GM19239 (cell line): ENCODE measurements around the gene FZD4.
"Not testable (repeated sequence)": the region's sequence is repeated elsewhere in the genome, so short reads cannot be mapped to it uniquely, and the experiment has no call there.

ENCODE experiments used
- DNase-seq: peaks from one replicate; pipeline ENCODE4 v3.0.0; 2011; ENCODE audit warnings: low spot score; ENCODE audit not compliant: insufficient read length
- FAIRE-seq: peaks from 2 replicates; lab custom pipeline; 2011; peaks lifted over from hg19 to GRCh38; lab: Jason Lieb, UNC

Gene FZD4

GRCh38 chr11:86938900-86939880 is 16.0 kb downstream of the FZD4 start:
- DNase-seq (no peak), FAIRE-seq (peak; percentile 56)

GRCh38 chr11:86938203-86938899 is 16.8 kb downstream of the FZD4 start:
- no peak for FAIRE-seq
- DNase-seq = no peak

- not testable (repeated sequence) for DNase-seq, FAIRE-seq
Observed at GRCh38 chr11:86937193-86937806, 17.9 kb downstream of the FZD4 start.

- FAIRE-seq (no peak), DNase-seq (no peak)
Observed at GRCh38 chr11:86934926-86935579, 20.1 kb downstream of the FZD4 start.

GRCh38 chr11:86934582-86934900 is 20.7 kb downstream of the FZD4 start:
- no peak for FAIRE-seq

GRCh38 chr11:86933891-86934581 is 21.2 kb downstream of the FZD4 start:
- DNase-seq = no peak
- no peak for FAIRE-seq

More at GRCh38 chr11:86934582-86934900, 20.7 kb downstream of the FZD4 start:
- DNase-seq = no peak

GRCh38 chr11:86932924-86933875 is 22.0 kb downstream of the FZD4 start:
- FAIRE-seq (no peak), DNase-seq (no peak)

GRCh38 chr11:86932259-86932585 is 23.0 kb downstream of the FZD4 start:
- FAIRE-seq = no peak
- DNase-seq = no peak

GRCh38 chr11:86931548-86932258 is 23.5 kb downstream of the FZD4 start:
- FAIRE-seq (no peak), DNase-seq (no peak)

GRCh38 chr11:86930957-86931547 is 24.1 kb downstream of the FZD4 start:
- no peak for DNase-seq
- no peak for FAIRE-seq

- DNase-seq (no peak), FAIRE-seq (no peak)
Observed at GRCh38 chr11:86926975-86927374, 28.2 kb downstream of the FZD4 start.

- DNase-seq (no peak), FAIRE-seq (no peak)
Observed at GRCh38 chr11:86923999-86924766, 31.0 kb downstream of the FZD4 start.

GRCh38 chr11:86922225-86922624 is 33.0 kb downstream of the FZD4 start:
- no peak for FAIRE-seq
- DNase-seq = no peak

- FAIRE-seq (peak; percentile 76), DNase-seq (peak; percentile 15)
Observed at GRCh38 chr11:86919557-86920210, 35.5 kb downstream of the FZD4 start.

- FAIRE-seq (no peak), DNase-seq (no peak)
Observed at GRCh38 chr11:86918973-86919372, 36.2 kb downstream of the FZD4 start.

- FAIRE-seq (no peak), DNase-seq (no peak)
Observed at GRCh38 chr11:86918496-86918895, 36.7 kb downstream of the FZD4 start.

GRCh38 chr11:86917589-86917988 is 37.6 kb downstream of the FZD4 start:
- FAIRE-seq = no peak
- no peak for DNase-seq
